ENCODE measurements around the gene PDIA5.

PDIA5 gene

GRCh38 chr3:123055352-123055751 lies 11.5 kb upstream of the PDIA5 start:
- TF ChIP-seq CTCF (conservative IDR thresholded peaks at IDR 0.05; ENCODE audit: control insufficient read depth, insufficient read depth, low read depth, low read length), result no peak
- DNase-seq (ENCODE audit: low read depth), result no peak

GRCh38 chr3:123058505-123058904 lies 8.3 kb upstream of the PDIA5 start:
- no peak overlapping the region for H3K4me3 ChIP-seq (ENCODE audit: control insufficient read depth, low read depth, low read length)
- no peak for DNase-seq (ENCODE audit: low read depth)
- no peak for TF ChIP-seq CTCF (conservative IDR thresholded peaks at IDR 0.05; ENCODE audit: control insufficient read depth, insufficient read depth, low read depth, low read length)

More at GRCh38 chr3:123055352-123055751, 11.5 kb upstream of the PDIA5 start:
- no peak overlapping the region for H3K4me3 ChIP-seq (ENCODE audit: control insufficient read depth, low read depth, low read length)

- TF ChIP-seq CTCF (conservative IDR thresholded peaks at IDR 0.05; ENCODE audit: control insufficient read depth, insufficient read depth, low read depth, low read length), result no peak
- H3K4me3 ChIP-seq (ENCODE audit: control insufficient read depth, low read depth, low read length), result no peak overlapping the region
- DNase-seq (ENCODE audit: low read depth), result no peak
These were observed 6.8 kb upstream of the PDIA5 start for GRCh38 chr3:123060054-123060453.

GRCh38 chr3:123061856-123062255 lies 5.0 kb upstream of the PDIA5 start:
- H3K4me3 ChIP-seq (ENCODE audit: control insufficient read depth, low read depth, low read length), result no peak overlapping the region
- no peak for DNase-seq (ENCODE audit: low read depth)
- no peak for TF ChIP-seq CTCF (conservative IDR thresholded peaks at IDR 0.05; ENCODE audit: control insufficient read depth, insufficient read depth, low read depth, low read length)

GRCh38 chr3:123063034-123063433 lies 3.8 kb upstream of the PDIA5 start:
- no peak overlapping the region for H3K4me3 ChIP-seq (ENCODE audit: control insufficient read depth, low read depth, low read length)
- DNase-seq (ENCODE audit: low read depth), result no peak
- TF ChIP-seq CTCF (conservative IDR thresholded peaks at IDR 0.05; ENCODE audit: control insufficient read depth, insufficient read depth, low read depth, low read length), result no peak

- no peak for TF ChIP-seq CTCF (conservative IDR thresholded peaks at IDR 0.05; ENCODE audit: control insufficient read depth, insufficient read depth, low read depth, low read length)
- no peak overlapping the region for H3K4me3 ChIP-seq (ENCODE audit: control insufficient read depth, low read depth, low read length)
- DNase-seq (ENCODE audit: low read depth), result no peak
These were observed 2.3 kb upstream of the PDIA5 start for GRCh38 chr3:123064506-123064905.

- no peak for DNase-seq (ENCODE audit: low read depth)
- no peak overlapping the region for H3K4me3 ChIP-seq (ENCODE audit: control insufficient read depth, low read depth, low read length)
- TF ChIP-seq CTCF (conservative IDR thresholded peaks at IDR 0.05; ENCODE audit: control insufficient read depth, insufficient read depth, low read depth, low read length), result no peak
These were observed 1.9 kb upstream of the PDIA5 start for GRCh38 chr3:123064914-123065313.

All from fibroblast of mammary gland (primary cell).